ENCODE data around the gene PLCB3. TPM values are rescaled to one million over a fixed set of nuclear protein-coding genes. Genes with fewer than 3 reads are reported as not detected.

PLCB3 gene
- total and polyA plus RNA-seq, 2 of the 13 experiments (the other 11 are each of a cell fraction or from before 2014, with no cell fraction given), result 7.5 to 13.8 TPM

DNA sequence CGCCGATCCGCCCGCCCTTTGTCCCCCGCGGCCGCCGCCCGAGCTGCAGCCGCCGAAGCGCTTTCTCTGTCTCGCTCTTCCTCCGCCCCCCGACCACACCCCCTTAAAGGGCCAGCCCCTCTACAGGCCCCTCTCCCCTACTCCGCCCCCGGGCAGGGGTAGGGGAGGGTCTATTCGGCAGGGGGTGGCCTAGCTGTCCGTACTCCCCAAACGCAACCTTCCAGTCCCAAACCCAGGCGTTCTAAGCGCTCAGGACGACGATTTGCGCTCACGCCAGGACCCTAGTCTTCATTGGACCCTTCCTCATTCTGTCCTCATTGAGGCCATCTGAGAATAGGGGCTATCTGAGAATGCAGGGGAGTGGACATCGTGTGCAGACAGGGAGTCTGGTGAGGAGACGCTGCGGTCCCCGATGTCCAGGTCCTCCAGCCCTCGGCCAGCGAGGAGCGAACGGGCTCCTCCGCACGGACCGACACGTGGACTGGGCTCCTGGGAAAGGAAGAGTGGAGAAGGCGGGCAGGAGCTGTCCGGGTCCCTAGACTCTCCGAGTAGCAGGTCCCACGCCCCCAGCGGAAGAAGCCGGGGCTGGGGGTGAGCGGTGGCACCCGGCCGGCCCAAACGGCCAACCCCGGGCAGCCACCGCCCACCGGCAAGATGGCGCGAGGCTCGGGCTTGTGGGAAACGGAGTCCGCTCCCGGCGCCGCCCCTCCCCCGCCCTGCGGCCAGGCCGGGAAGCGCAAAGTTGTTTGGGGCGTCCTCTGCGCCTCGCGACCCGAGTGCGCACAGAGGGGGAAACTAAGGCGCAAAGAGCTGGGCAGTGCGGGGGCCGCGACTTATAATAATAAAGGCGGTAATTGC is 4.2 kb upstream of the PLCB3 start, which contains the start of gene PPP1R14B (continued):
- TF ChIP-seq ZBTB39 (CRISPR knock-in tag; IDR thresholded peaks at IDR 0.05), result no peak; the same call in 1 of the 2 replicates
- no peak; the same call in 1 of the 2 replicates for TF ChIP-seq RXRB (CRISPR knock-in tag; IDR thresholded peaks at IDR 0.05; ENCODE audit: borderline replicate concordance)
- TF ChIP-seq RNF2 (conservative IDR thresholded peaks at IDR 0.05; ENCODE audit: low read depth), result no peak
- TF ChIP-seq CREB1 (IDR thresholded peaks at IDR 0.05), result no peak
- no peak for TF ChIP-seq CREB1 (CRISPR knock-in tag; IDR thresholded peaks at IDR 0.05)
- TF ChIP-seq POGZ (CRISPR knock-in tag; IDR thresholded peaks at IDR 0.05), result no peak
- TF ChIP-seq, protein P1, sequence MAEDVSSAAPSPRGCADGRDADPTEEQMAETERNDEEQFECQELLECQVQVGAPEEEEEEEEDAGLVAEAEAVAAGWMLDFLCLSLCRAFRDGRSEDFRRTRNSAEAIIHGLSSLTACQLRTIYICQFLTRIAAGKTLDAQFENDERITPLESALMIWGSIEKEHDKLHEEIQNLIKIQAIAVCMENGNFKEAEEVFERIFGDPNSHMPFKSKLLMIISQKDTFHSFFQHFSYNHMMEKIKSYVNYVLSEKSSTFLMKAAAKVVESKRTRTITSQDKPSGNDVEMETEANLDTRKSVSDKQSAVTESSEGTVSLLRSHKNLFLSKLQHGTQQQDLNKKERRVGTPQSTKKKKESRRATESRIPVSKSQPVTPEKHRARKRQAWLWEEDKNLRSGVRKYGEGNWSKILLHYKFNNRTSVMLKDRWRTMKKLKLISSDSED (CRISPR knock-in tag; IDR thresholded peaks at IDR 0.05), result no peak
- TF ChIP-seq SPEN (CRISPR knock-in tag; IDR thresholded peaks at IDR 0.05; ENCODE audit: low read depth), result peak; percentile 50; the same call in 1 of the 2 replicates
- peak; percentile 94 for TF ChIP-seq ZNF281 (CRISPR knock-in tag; IDR thresholded peaks at IDR 0.05; ENCODE audit: borderline replicate concordance)
- TF ChIP-seq, protein P2, sequence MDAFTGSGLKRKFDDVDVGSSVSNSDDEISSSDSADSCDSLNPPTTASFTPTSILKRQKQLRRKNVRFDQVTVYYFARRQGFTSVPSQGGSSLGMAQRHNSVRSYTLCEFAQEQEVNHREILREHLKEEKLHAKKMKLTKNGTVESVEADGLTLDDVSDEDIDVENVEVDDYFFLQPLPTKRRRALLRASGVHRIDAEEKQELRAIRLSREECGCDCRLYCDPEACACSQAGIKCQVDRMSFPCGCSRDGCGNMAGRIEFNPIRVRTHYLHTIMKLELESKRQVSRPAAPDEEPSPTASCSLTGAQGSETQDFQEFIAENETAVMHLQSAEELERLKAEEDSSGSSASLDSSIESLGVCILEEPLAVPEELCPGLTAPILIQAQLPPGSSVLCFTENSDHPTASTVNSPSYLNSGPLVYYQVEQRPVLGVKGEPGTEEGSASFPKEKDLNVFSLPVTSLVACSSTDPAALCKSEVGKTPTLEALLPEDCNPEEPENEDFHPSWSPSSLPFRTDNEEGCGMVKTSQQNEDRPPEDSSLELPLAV (CRISPR knock-in tag; conservative IDR thresholded peaks at IDR 0.05; ENCODE audit: low read depth), result no peak
- TF ChIP-seq, protein P3, sequence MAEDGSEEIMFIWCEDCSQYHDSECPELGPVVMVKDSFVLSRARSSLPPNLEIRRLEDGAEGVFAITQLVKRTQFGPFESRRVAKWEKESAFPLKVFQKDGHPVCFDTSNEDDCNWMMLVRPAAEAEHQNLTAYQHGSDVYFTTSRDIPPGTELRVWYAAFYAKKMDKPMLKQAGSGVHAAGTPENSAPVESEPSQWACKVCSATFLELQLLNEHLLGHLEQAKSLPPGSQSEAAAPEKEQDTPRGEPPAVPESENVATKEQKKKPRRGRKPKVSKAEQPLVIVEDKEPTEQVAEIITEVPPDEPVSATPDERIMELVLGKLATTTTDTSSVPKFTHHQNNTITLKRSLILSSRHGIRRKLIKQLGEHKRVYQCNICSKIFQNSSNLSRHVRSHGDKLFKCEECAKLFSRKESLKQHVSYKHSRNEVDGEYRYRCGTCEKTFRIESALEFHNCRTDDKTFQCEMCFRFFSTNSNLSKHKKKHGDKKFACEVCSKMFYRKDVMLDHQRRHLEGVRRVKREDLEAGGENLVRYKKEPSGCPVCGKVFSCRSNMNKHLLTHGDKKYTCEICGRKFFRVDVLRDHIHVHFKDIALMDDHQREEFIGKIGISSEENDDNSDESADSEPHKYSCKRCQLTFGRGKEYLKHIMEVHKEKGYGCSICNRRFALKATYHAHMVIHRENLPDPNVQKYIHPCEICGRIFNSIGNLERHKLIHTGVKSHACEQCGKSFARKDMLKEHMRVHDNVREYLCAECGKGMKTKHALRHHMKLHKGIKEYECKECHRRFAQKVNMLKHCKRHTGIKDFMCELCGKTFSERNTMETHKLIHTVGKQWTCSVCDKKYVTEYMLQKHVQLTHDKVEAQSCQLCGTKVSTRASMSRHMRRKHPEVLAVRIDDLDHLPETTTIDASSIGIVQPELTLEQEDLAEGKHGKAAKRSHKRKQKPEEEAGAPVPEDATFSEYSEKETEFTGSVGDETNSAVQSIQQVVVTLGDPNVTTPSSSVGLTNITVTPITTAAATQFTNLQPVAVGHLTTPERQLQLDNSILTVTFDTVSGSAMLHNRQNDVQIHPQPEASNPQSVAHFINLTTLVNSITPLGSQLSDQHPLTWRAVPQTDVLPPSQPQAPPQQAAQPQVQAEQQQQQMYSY (CRISPR knock-in tag; IDR thresholded peaks at IDR 0.05), result no peak
- no peak; the same call in 1 of the 2 replicates for TF ChIP-seq TARDBP (CRISPR knock-in tag; IDR thresholded peaks at IDR 0.05)
- no peak for TF ChIP-seq ZNF124 (CRISPR knock-in tag; IDR thresholded peaks at IDR 0.05)
- peak; percentile 66; the same call in 1 of the 2 replicates for TF ChIP-seq ZNF138 (CRISPR knock-in tag; IDR thresholded peaks at IDR 0.05; ENCODE audit: low read depth)
- no peak for TF ChIP-seq MED8 (CRISPR knock-in tag; IDR thresholded peaks at IDR 0.05; ENCODE audit: insufficient replicate concordance)
- TF ChIP-seq NFE2L2 (IDR thresholded peaks at IDR 0.05; ENCODE audit: low read length), result no peak
- TF ChIP-seq NR2F2 (IDR thresholded peaks at IDR 0.05; ENCODE audit: borderline replicate concordance, low read depth), result no peak
